HG03558 (cell line): ENCODE results near the gene ADARB1.
"Not testable (repeated sequence)": the region's sequence is repeated elsewhere in the genome, so short reads cannot be mapped to it uniquely, and the experiment has no call there.

ENCODE experiments used
- ATAC-seq: cut with Tn5 transposase; IDR thresholded peaks from one replicate; pipeline ENCODE4 v1.9.1; 2021; ENCODE audit warnings: moderate number of reproducible peaks; ENCODE audit not compliant: unreplicated experiment; ENCODE audit errors: extremely low read depth

Gene ADARB1, protein sequence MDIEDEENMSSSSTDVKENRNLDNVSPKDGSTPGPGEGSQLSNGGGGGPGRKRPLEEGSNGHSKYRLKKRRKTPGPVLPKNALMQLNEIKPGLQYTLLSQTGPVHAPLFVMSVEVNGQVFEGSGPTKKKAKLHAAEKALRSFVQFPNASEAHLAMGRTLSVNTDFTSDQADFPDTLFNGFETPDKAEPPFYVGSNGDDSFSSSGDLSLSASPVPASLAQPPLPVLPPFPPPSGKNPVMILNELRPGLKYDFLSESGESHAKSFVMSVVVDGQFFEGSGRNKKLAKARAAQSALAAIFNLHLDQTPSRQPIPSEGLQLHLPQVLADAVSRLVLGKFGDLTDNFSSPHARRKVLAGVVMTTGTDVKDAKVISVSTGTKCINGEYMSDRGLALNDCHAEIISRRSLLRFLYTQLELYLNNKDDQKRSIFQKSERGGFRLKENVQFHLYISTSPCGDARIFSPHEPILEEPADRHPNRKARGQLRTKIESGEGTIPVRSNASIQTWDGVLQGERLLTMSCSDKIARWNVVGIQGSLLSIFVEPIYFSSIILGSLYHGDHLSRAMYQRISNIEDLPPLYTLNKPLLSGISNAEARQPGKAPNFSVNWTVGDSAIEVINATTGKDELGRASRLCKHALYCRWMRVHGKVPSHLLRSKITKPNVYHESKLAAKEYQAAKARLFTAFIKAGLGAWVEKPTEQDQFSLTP

DNA sequence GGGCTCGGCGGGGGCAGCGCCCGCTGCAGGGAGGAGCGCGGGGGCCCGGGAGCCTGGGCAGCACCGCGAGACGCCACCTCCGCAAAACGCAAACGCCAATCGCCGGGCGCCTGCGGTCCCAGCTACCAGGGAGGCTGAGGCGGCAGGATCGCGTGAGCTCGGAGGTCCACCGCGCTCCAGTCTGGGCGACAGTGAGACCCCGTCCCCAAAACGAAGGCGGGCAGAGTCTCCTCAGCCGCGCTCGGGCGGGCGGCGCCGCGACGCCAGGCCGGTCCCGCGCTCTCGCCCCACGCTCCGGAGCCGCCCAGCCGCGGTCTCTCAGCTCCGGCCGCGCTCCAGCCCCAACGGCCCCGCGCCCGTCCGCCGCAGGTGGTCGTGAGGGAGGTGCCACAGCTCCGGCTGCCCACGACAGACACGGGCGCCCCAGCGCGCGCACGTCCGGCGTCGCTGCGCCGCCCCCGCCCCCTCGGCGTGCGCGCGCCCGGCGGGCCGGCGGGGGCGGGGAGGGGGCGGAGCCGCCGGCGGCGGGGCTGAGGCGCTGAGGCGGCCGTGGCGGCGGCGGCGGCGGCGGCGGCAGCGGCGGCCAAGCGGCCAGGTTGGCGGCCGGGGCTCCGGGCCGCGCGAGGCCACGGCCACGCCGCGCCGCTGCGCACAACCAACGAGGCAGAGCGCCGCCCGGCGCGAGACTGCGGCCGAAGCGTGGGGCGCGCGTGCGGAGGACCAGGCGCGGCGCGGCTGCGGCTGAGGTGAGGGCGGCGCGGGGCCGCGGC is at the start of gene ADARB1:
Gene ADARB1 (plus strand): TSS at position 533 of the 770 bp plus-strand sequence. CDS start 97,077 bp downstream, outside the sequence.
- no peak for ATAC-seq

DNA sequence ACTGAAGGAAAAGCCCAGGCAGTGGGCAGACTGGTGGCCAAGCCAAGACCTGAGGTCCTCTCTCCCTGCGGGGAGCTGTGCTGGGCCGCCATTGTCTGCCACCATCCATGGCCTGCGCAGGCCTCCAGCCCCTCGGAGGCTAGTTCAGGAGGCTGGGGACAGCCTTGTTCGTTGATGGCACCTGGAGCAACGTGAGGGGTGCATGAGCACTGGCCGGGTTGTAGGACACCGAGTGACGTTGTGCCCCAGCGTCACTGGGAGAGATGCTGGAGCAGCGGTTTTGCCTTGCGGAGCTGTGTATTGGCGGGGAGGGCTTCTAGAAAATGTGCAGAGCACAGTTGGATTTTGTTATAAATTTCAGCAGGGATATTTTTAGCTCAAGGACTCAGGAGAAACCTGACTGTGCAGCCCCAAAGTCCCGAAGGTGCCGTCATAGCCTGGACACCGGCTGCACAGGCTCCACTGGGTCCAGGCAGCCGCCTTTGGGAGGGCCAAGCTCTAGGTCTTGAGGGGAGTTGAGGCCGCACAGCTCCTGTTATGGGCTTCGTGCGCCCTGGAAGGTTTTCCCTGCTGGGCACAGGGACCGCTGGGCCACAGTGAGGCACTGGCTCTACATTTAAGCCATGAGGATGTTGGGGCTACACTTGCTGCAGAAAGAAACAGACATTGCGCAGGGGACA is 48.2 kb upstream of the ADARB1 start:
- no peak for ATAC-seq

DNA sequence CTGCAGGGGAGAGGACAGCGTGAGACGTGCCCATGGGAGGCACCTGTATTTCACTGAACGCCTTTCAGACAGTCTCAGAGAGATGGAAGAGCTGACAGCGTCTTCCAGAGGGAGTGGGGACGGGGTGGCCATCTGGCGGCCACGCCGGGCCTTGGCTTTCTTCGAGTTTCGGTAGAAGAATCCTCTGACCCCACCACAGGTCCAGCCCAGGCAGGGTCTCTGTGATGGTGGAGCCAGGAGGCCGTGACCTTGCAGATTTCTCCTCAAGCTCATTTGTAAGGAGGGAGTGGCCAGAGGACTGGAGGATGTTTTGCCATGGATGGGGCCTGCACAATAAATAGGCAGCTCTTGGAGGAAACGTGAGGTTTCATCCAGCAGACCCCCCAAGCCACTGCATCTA is 47.6 kb upstream of the ADARB1 start:
- ATAC-seq: no peak

DNA sequence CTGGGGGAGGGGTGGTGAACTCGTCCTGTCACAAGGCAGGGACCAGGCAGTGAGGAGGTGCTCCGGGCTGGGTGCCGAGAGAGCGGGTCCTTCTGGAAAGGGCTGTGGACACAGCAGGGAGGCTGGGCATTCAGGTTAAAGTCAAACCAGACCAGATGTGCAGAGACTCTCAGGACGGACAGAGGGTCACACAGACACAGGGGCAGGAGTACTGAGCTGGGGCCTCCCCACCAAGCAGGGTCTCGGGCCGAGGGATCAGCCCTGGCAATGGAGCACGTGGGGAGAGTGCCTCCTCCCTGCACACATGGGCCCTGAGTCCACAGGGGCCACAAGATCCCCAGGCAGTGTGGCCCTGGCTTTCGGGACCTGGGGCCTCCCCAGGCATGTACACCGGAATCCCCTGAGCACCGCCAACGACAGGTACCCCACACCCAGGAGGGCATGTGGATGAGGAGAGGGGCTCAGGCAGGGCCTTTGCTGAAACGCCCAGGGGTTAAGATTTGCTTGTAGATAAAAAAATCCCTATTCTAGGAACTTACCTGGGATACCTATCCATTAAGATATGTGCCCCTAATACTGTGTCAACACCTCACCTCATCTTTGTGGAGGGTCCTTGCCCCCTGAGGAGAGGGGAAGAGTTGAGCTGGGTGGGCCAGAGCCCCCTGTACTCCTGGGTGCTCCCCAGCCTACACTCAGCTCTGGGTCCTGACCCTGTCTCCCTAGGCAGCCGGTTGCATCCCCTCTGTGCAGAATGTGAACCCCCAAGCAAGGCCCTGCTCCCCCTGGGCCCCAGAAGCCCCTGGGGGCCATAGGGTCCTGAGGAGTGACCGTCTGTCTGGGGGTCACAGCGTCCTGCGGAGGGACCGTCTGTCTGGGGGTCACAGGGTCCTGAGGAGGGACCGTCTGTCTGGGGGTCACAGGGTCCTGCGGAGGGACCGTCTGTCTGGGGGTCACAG is 46.9 kb upstream of the ADARB1 start:
- ATAC-seq: no peak

DNA sequence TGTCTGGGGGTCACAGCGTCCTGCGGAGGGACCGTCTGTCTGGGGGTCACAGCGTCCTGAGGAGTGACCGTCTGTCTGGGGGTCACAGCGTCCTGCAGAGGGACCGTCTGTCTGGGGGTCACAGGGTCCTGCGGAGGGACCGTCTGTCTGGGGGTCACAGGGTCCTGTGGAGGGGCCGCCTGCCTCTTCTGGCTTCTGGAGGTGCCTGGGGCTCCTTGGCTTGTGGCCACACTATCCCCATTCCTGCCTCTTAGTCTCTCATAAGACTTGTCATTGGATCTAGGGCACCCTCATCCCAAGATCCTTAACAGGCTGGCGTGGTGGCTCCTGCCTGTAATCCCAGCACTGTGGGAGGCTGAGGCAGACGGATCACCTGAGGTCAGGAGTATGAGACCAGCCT is 45.7 kb upstream of the ADARB1 start:
- not testable (repeated sequence) for ATAC-seq

DNA sequence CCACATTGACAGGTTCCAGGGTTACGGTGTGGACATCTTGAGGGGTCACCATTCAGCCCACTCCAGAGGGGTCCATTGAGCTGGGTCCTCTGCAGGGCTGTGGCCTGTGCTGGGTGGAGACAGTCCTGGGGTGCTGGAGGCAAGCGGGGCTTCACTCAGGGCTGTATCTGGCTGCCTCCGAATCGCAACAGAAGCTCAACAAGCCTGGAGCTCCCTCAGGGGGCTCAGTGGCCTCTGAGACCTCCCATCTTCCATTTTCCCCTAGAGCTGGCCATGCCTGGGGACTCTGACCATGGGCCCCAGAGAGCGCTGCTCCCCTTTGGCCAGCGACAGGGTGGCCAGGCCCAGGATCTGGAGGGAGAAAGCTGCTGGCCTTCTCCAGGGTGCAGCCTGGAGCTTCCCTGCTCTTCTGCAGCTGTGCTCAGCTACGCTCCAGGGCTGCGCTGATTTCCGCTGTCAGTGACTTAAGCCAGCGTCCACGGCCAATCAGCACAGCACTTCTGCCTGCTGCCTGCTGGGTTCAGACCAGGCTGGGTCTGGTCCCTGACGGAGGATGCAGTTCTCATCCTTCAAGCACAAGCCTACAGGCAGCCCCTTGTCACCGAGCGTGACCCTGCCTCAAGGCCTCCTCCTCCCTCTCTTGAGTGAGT is 45.0 kb upstream of the ADARB1 start:
- no peak for ATAC-seq

DNA sequence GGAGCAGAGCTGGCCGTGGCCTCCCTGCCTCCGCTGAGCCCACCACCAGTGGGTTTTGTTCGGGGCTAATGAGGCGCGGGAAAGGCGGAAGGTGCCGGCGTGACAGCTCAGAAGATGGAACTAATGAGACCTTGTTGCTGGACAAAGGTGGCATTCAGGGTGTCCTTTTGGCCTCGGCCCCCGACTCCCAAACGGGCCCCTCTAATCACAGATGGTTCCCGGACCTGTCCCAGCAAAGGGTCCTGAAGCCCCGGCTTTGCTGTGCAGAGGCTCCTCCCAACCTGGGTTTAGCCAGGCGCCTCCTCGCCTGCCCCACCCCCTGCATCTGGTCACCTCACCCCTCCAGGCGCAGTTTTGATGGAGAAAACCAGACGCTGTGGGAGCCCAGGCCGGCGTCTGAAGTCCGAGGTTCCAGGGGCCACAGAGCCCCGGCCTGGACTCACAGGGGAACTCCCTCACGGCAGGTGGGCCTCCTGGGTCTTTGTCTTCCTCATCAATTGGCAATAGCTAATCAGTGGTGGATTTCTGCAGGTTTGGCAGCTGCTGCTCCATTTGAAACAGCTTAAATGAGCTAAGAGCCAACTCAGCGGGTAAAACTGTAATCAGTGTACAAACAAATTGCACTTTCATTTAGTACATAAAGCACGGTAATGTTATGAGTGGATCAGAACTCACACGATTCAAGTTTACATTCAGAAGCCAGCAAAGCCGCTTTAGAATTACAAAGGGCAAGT is 44.3 kb upstream of the ADARB1 start:
- ATAC-seq: no peak

DNA sequence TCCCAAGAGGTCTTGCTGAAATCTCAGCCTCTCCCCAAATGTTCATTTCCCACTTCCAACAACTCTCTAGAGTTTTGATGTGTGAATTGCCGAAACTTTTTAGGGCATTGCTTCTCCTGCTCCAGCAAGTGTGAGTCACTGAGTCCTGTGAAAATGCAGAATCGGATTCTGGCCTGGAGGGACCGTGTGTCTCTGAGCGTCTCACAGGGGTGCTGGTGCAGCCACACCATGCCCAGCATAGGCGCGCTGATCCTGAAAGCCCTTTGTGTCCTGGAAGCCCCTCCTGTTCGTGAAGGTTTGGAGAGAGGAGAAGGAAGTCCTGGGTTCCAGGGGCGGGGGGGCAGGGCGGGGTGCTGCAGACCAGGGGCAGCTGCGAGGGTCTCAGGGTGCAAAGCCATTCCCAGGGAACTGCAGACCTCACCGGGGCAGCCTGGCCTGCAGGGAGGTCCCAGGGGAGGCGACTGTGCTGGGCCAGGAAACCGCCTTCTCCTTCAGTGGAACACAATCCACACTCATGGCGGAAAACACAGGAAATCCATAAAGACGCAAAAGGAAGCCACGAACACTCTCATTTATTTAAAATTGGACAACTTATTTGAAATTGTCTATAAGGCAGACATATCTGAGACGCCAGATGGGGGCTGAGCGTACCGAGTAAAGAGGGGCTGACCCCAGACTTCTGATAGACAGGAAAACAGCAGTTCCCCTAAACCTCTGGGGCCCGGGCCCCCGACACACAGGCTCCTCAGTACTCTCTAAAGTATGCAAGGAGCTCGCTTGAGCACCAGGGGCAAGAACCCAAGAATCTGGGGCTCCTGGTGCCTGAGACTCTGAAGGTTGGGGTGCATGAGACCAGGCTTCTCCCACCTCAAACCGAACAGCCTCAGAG is 43.5 kb upstream of the ADARB1 start:
- no peak for ATAC-seq

DNA sequence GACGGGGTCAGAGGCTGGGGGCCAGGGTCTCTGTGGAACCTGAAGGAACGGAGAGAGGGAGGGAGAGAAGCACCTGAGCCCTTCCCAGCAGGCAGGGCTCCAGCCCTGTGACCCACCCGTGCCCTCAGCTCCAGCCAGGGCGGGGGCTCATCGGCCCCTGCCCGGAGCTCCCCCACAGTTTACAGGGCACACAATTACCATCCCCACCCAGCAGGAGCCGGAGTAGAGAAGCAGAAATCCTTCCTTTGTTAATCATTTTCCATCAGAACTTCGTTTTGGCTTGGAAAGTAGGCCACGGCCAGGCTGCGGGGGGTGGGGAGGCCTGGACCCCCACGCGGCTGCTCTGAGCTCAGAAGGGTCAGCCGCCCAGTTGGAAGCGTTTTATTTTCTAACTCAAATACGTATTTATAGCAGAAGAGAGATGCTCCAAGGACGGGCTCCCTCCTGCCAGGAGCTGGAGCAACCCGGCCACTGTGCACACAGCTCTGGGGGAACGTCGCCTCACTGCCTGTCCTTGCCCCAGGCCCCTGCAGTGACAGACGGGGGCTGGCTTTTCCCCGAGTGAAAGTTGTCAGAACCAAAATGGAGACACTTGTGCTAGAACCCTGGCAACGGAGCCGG is 42.7 kb upstream of the ADARB1 start:
- no peak for ATAC-seq

DNA sequence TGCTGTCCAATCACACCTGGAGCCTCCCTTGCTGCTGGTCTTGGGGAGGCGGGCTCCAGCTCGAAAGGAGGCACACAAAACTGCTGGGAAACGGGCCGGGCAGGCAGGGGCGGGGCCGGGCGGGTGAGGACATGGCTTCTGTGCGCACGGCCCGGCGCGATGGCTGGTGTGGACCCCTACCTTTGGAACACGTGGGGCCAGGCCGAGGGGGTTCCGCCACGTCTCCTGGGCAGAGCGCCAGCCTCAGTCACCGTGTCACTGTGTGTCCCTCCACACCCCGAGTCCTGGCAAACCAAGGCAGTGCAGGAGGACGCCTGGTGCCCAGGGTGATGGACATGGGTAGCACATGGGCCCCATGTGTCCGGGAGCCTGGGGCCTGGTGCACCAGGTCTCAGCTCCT is 42.0 kb upstream of the ADARB1 start:
- no peak for ATAC-seq

DNA sequence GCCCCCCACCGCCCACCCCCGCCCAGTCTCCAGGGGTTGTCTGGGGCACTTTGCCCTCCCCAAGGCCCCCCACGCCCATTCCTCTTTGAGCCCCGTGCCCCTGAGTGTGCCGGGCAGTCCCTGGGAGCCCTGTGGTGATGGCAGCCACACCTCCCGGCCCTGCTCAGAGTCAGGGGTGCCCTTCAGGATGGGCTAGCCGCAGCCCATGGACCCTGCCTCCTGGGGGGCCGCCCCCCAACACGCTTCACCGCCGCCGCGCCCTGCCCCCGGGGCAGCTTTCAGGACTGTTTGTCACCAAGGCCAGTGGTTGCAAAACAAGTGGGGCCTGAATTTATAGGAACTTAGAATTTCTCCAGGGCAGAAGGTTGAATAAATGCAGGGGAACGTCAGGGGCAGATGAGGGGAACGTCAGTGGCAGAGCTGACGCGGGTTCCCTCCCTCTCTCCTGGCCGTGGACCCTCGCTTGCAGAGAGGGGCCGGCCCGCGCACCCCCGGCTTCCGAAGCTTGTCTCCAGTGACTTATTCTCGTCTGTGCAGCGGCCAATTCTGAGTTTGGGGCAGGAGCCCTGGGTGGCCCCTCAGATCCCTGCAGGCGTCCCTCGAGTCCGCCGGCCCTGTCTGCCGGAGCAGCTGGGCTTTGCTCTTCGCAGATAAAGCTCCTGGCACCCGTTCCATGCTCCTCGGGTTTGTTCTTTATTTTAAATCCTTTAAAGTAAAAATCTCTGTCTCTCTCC is 41.2 kb upstream of the ADARB1 start:
- no peak for ATAC-seq

DNA sequence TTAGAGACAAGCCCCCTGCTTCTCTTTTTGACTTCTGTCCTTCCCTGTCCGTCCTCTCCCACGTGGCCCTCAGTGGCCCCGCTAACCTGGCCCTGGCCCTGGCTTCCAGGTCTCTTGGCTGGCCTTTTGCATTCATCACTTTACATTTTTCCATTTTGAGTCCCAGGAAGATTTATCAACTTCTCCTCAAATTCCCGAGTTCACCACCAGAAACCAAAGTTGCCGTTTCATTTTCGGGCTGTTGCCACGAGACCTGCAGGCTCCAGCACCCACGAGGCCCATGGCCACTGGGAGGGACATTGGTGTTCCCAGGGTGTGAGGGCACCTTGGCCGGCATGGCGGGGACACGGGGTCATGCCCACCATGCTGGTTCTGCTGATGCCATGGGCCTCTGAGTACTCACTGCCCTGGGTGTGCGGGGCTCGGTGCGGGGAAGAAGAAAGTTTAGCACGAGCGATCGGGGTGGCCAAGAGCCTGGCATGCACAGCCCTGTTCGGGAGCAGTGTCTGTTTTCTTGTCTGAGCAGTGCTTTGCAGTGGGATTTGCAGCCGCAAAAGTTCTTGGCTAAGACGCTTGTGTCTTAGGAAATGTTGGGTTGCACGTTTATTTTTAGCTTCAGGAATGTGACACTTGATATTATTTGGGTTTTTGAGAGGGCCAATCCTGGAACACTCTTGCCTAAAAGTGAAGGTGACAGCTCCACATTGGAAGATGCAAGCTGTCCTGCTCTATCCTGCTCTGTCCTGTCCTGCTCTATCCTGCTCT is 40.4 kb upstream of the ADARB1 start:
- ATAC-seq: no peak

DNA sequence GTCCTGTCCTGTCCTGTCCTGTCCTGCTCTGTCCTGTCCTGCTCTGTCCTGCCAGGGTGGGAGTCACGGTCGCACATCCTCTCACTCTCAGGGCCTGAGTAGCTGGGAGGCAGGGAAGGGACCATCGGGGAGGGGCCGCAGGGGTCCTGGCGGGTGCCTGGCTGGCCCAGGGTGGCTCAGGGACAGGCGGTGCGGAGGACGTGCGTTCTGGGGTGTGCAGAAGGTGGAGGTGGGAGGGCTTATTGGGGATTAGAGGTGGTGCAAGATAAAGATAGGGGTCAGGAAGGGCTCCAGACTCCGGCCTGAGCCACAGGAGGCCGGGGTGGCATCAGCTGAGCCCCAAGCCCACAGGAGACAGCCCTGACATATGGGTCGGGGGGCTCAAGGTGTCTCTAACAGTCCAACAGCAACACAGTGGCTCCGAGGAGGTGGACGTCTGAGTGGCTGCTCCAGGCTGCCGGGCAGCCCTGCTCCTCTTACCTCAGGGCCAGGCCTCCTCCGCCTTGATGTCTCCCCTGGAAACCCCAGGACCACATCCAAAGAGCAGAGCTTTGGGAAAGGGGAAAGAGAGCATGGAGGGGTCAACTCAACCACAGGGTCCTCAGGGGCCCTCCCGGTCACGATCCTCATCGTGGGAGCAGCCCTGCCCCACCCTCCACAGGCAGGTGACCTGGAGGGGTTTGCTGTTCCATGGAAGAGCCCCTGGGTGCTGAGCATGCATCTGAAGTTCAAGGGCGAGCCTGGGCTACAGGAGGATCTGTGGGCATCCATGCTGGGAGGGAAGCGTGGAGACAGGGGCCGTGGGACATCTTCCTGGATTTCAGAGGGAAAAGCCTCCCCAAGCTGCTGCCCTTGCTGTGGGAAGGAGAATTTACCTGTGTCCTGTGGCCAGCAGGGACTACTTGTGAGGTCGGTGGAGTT is 39.6 kb upstream of the ADARB1 start:
- ATAC-seq: no peak

DNA sequence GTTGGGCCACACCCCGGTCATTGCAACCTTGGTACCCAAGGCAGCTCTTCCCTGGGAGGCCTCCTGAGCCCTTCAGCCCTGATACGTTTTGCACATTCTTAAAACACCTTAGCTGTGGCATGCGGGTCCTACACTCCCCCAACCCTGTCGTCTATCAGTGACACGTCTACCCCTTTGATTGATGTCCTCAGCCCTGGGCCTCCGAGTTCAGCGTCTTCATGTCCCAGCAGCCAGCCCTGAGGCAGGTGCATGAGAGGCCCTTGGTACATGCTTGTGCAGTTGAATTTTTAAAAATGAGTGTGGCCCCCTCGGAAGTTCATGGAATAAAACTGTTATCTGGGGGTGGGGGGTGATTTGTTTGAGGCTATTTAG is 38.9 kb upstream of the ADARB1 start:
- no peak for ATAC-seq
